Measurements from ENCODE around the gene IL1R1. TPM values are rescaled to one million over a fixed set of nuclear protein-coding genes. Genes with fewer than 3 reads are reported as not detected.

Gene IL1R1
- polyA plus RNA-seq, 1 donor from 2014 or later: not detected

DNA sequence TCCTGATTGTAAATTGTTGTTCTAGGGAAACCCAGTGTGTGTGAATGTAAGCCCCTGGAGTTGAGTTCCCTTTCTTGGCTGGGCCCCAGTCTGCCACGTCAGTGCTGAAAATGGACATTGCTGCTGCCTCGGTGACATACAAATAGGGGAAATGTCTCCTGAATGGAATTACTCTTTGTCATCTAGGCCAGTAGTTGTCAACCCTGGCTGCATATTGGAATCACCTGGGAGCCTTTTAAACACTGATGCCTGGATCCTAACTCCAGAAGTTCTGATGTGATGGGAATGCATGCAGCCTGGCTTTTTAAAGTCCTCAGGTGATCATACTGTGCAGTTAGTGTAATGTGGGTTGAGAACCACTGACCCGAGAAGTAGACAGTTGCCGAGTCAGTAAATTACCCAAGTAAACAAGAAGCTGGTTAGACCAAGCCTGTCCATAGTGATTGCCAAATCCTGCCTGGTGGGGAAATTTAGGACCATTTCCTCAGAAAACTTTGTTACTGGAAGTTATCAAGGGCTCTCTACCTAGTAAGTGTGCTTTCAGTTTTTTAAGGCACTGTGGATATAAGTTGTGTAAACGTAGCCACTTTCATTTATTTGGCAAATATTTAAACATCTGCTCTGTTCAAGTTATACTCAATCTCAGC, 27.6 kb upstream of the IL1R1 start:
- H2AFZ ChIP-seq (ENCODE audit: low read depth, low read length): no peak overlapping the region
- H4K20me1 ChIP-seq (ENCODE audit: insufficient read depth): no peaks in the 10 kb centered on the region
- no peaks in the 10 kb centered on the region for H3K9me2 ChIP-seq (ENCODE audit: insufficient read depth, low read length)
- H3K27ac ChIP-seq (ENCODE audit: low read length): no peak overlapping the region
- H3K36me3 ChIP-seq (ENCODE audit: insufficient read depth, low read length): no peaks in the 10 kb centered on the region
- H3K9ac ChIP-seq (ENCODE audit: low read length): no peak overlapping the region
- no peaks in the 10 kb centered on the region for H3K79me2 ChIP-seq (replicated peaks; ENCODE audit: insufficient read depth, low read length)
- no peaks in the 10 kb centered on the region for H3K9me3 ChIP-seq (ENCODE audit: low read length)
- H3K27me3 ChIP-seq (ENCODE audit: insufficient read depth, low read depth, low read length): no peaks in the 10 kb centered on the region
- no peak overlapping the region for H3K4me3 ChIP-seq (ENCODE audit: low read length)
- H3K4me2 ChIP-seq (ENCODE audit: low read length): no peak overlapping the region
- no peak for TF ChIP-seq TAF1 (IDR thresholded peaks at IDR 0.05; ENCODE audit: low read depth)
- TF ChIP-seq, protein P1, sequence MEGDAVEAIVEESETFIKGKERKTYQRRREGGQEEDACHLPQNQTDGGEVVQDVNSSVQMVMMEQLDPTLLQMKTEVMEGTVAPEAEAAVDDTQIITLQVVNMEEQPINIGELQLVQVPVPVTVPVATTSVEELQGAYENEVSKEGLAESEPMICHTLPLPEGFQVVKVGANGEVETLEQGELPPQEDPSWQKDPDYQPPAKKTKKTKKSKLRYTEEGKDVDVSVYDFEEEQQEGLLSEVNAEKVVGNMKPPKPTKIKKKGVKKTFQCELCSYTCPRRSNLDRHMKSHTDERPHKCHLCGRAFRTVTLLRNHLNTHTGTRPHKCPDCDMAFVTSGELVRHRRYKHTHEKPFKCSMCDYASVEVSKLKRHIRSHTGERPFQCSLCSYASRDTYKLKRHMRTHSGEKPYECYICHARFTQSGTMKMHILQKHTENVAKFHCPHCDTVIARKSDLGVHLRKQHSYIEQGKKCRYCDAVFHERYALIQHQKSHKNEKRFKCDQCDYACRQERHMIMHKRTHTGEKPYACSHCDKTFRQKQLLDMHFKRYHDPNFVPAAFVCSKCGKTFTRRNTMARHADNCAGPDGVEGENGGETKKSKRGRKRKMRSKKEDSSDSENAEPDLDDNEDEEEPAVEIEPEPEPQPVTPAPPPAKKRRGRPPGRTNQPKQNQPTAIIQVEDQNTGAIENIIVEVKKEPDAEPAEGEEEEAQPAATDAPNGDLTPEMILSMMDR (IDR thresholded peaks at IDR 0.05; ENCODE audit: poor library complexity, severe bottlenecking): no peak
- no peaks in the 10 kb centered on the region for H3F3A ChIP-seq (ENCODE audit: insufficient read depth, low read length, poor library complexity, severe bottlenecking)

DNA sequence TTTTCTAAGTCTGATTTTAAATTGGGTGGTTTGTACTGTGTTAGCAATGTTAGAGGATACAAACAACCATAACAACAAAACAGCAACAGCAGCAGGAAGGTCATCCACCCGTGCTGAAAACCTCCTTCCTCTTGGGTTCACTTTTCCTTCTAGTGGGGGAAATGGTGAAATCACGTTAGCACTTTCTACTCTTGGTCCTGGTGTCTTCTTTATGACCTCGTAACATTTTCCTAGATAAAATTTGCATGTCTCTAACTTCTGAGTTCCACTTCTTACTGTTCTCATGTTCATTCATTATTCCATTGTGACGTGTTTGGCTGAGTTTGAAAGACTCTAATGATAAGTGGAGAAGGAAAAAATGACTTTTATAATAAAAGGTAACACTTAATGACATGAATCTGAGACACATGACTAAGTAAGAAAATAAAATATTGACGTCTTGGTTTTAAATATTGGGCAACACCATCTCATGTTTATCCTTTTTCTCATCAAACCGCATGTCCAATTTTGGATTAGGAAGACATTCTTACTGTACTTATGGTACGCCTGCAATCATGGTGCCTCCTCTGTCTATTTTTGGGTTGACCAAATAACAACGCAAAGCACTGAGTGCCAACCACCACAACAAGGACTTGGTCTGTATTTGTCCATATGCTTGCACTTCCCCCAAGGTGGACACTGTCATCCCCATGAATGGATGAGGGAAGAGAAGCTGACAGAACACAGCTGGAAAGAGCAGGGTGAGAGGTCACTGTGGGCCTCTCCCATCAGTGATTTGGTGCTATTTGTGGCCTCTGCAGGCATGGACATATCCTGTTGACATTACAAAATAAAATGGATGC, 25.7 kb upstream of the IL1R1 start:
- Histone ChIP-seq H3K79me2 (replicated peaks; ENCODE audit: insufficient read depth, low read length) (no peaks in the 10 kb centered on the region), H3K9me3 (ENCODE audit: low read length) (no peaks in the 10 kb centered on the region), H3K27me3 (ENCODE audit: insufficient read depth, low read depth, low read length) (no peaks in the 10 kb centered on the region), H3K4me3 (ENCODE audit: low read length) (no peak overlapping the region), H3K4me2 (ENCODE audit: low read length) (no peak overlapping the region), H2AFZ (ENCODE audit: low read depth, low read length) (no peak overlapping the region), H3K9me2 (ENCODE audit: insufficient read depth, low read length) (no peaks in the 10 kb centered on the region), H3K9ac (ENCODE audit: low read length) (no peak overlapping the region), H4K20me1 (ENCODE audit: insufficient read depth) (no peaks in the 10 kb centered on the region), H3K36me3 (ENCODE audit: insufficient read depth, low read length) (no peaks in the 10 kb centered on the region), H3K27ac (ENCODE audit: low read length) (no peak overlapping the region), H3F3A (ENCODE audit: insufficient read depth, low read length, poor library complexity, severe bottlenecking) (no peaks in the 10 kb centered on the region)
- no peak for TF ChIP-seq TAF1 (IDR thresholded peaks at IDR 0.05; ENCODE audit: low read depth)
- TF ChIP-seq, protein P2, sequence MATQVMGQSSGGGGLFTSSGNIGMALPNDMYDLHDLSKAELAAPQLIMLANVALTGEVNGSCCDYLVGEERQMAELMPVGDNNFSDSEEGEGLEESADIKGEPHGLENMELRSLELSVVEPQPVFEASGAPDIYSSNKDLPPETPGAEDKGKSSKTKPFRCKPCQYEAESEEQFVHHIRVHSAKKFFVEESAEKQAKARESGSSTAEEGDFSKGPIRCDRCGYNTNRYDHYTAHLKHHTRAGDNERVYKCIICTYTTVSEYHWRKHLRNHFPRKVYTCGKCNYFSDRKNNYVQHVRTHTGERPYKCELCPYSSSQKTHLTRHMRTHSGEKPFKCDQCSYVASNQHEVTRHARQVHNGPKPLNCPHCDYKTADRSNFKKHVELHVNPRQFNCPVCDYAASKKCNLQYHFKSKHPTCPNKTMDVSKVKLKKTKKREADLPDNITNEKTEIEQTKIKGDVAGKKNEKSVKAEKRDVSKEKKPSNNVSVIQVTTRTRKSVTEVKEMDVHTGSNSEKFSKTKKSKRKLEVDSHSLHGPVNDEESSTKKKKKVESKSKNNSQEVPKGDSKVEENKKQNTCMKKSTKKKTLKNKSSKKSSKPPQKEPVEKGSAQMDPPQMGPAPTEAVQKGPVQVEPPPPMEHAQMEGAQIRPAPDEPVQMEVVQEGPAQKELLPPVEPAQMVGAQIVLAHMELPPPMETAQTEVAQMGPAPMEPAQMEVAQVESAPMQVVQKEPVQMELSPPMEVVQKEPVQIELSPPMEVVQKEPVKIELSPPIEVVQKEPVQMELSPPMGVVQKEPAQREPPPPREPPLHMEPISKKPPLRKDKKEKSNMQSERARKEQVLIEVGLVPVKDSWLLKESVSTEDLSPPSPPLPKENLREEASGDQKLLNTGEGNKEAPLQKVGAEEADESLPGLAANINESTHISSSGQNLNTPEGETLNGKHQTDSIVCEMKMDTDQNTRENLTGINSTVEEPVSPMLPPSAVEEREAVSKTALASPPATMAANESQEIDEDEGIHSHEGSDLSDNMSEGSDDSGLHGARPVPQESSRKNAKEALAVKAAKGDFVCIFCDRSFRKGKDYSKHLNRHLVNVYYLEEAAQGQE (IDR thresholded peaks at IDR 0.05; ENCODE audit: borderline replicate concordance): no peak
- TF ChIP-seq EP300 (conservative IDR thresholded peaks at IDR 0.05; ENCODE audit: poor library complexity, severe bottlenecking): no peak
- no peak for TF ChIP-seq POLR2AphosphoS5 (IDR thresholded peaks at IDR 0.05)
- no peak for TF ChIP-seq RAD21 (conservative IDR thresholded peaks at IDR 0.05)
- TF ChIP-seq SMC3 (conservative IDR thresholded peaks at IDR 0.05; ENCODE audit: poor library complexity): no peak
- TF ChIP-seq, protein P1 (IDR thresholded peaks at IDR 0.05; ENCODE audit: poor library complexity, severe bottlenecking): no peak
- TF ChIP-seq EZH2 (IDR thresholded peaks at IDR 0.05; ENCODE audit: borderline replicate concordance, insufficient read depth, low read length, poor library complexity, severe bottlenecking): no peak
- TF ChIP-seq MXI1 (conservative IDR thresholded peaks at IDR 0.05; ENCODE audit: poor library complexity, severe bottlenecking): no peak
